Breast epithelium (tissue), 4 donors: ENCODE measurements around the gene CPN2. TPM values are rescaled to one million over a fixed set of nuclear protein-coding genes. Genes with fewer than 3 reads are reported as not detected.

Experiments used
- DNase-seq, 2 donors: peaks; one replicate each; pipeline ENCODE4 v3.0.0-alpha.2; 2019; ENCODE audit warnings: low spot score in 2 of 2
- H3K27ac ChIP-seq, 2 donors: fragments of 200-600 bp; sonication (generic) in 1 of 2; one replicate each; pipeline ENCODE4 v1.5.1; 2016 to 2019; ENCODE audit warnings: mild to moderate bottlenecking in 1 of 2
- H3K27me3 ChIP-seq, 2 donors: fragments of 200-600 bp; sonication (generic) in 1 of 2; one replicate each; pipeline versions ENCODE4 v1.5.1 to v1.6.0; 2017 to 2019; ENCODE audit warnings: control low read depth in 1 of 2, mild to moderate bottlenecking in 1 of 2
- H3K36me3 ChIP-seq: fragments of 200-600 bp; one replicate; pipeline ENCODE4 v1.5.1; 2019
- H3K4me1 ChIP-seq, 2 donors: fragments of 200-600 bp; sonication (generic); one replicate each; pipeline ENCODE4 v1.5.1; 2016 to 2019; ENCODE audit warnings: control low read depth in 1 of 2
- H3K4me3 ChIP-seq, 3 donors: fragments of 200-600 bp; sonication (generic); 1 replicate in 2 of 3; 2 replicates in 1 of 3; pipeline ENCODE4 v1.5.1; 2016 to 2019; ENCODE audit warnings: mild to moderate bottlenecking in 3 of 3, moderate library complexity in 2 of 3
- H3K9me3 ChIP-seq, 2 donors: fragments of 200-600 bp; sonication (generic) in 1 of 2; one replicate each; pipeline ENCODE4 v1.5.1; 2016 to 2019; ENCODE audit warnings: control low read depth in 1 of 2
- CTCF ChIP-seq, 3 donors: fragments of 450-650 bp; IDR thresholded peaks; one replicate each; pipeline ENCODE4 v1.5.1; 2016 to 2017; ENCODE audit warnings: antibody characterized with exemption in 3 of 3, mild to moderate bottlenecking in 3 of 3, moderate library complexity in 3 of 3
- POLR2A ChIP-seq: fragments of 450-650 bp; IDR thresholded peaks from one replicate; pipeline ENCODE4 v1.6.1; 2016; ENCODE audit warnings: antibody characterized with exemption, mild to moderate bottlenecking, moderate library complexity
- POLR2AphosphoS5 ChIP-seq, 3 donors: sonication (generic); formaldehyde crosslinking; IDR thresholded peaks; one replicate each; pipeline ENCODE4 v1.6.1; 2017; ENCODE audit warnings: antibody characterized with exemption in 3 of 3
- intact Hi-C: fragments of 100-400 bp; cut with DNase I; formaldehyde crosslinking; loops from one replicate; pipeline ENCODE4 v1.15.1; 2023; ENCODE audit warnings: low total_unique reads
- total RNA-seq, 3 donors: library from RNA; depleted of rRNA; stranded (reverse); fragments of >200 nt; gene quantifications; one replicate each; pipeline ENCODE4 v1.1.0, GENCODE V29; 2016

CPN2 gene
- total RNA-seq, 3 donors from 2014 or later = 0.16 TPM; not detected in 2

DNA sequence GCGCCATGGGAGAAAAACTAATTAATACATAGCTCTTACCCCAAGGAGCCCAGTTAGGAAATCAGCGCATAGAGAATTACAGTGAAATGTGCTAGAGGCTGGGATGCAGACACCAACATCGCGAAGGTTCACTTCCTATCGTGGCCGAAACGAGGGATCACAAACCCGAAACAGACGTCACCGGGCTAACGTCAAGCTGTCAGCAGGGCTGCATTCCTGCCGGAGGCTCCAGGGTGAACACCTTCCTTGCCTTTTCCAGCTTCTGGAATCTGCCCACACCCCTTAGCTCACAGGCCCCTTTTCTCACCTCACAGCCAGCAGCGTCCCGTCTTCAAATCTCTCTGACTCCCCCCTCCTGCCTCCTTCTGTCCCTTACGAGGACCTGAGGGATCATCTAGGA is 34.9 kb upstream of the CPN2 start:
- H3K4me1 ChIP-seq = no peaks in the 10 kb centered on the region
- H3K27me3 ChIP-seq = no peaks in the 10 kb centered on the region
- DNase-seq = no peak
- no peaks in the 10 kb centered on the region for H3K36me3 ChIP-seq
- no peak overlapping the region for H3K4me3 ChIP-seq
- intact Hi-C loops = no loop called here
- H3K27ac ChIP-seq = no peak overlapping the region
- H3K9me3 ChIP-seq = peaks cover 0 to 6% of the 10 kb centered on the region in 2 donors
- TF ChIP-seq CTCF (IDR thresholded peaks at IDR 0.05) (no peak), POLR2AphosphoS5 (IDR thresholded peaks at IDR 0.05) (no peak), POLR2A (no peak)

- intact Hi-C loops = no loop called here
Observed at GRCh38 chr3:194384569-194385001, 33.5 kb upstream of the CPN2 start.

DNA sequence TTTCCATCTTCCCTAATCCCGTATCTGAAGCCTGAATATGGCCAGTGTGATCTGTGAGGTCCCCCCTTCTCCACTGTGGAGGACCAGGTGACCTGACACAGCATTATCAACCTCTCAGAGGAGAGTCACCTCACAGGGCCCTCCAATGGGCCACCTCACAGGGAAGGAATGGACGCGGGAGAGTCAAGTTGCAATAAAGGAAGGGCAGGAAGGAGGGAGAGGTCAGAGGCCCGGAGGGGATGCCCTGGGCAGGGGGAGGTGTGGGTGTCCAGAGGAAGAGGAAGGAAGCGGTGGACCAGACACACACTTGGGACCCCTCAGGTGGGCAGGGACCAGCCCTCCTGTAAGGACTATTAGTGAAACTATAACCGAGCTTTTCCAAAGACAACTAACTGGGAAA is 33.0 kb upstream of the CPN2 start:
- Histone ChIP-seq H3K27ac (no peak overlapping the region), H3K36me3 (no peaks in the 10 kb centered on the region), H3K9me3 (no peaks in the 10 kb centered on the region), H3K4me1 (no peaks in the 10 kb centered on the region), H3K4me3 (no peak overlapping the region), H3K27me3 (peaks cover 0 to 3% of the 10 kb centered on the region in 2 donors)
- TF ChIP-seq POLR2AphosphoS5 (IDR thresholded peaks at IDR 0.05) (no peak), POLR2A (no peak), CTCF (IDR thresholded peaks at IDR 0.05) (no peak)
- no peak for DNase-seq
- intact Hi-C loops = no loop called here

More at GRCh38 chr3:194384569-194385001, 33.5 kb upstream of the CPN2 start:
- Histone ChIP-seq H3K4me3 (no peak overlapping the region), H3K4me1 (no peaks in the 10 kb centered on the region), H3K27me3 (peaks cover 0 to 3% of the 10 kb centered on the region in 2 donors), H3K9me3 (no peaks in the 10 kb centered on the region), H3K27ac (no peak overlapping the region), H3K36me3 (no peaks in the 10 kb centered on the region)
- DNase-seq = no peak
- no peak for TF ChIP-seq CTCF (IDR thresholded peaks at IDR 0.05)
- no peak for TF ChIP-seq POLR2AphosphoS5 (IDR thresholded peaks at IDR 0.05)
- no peak for TF ChIP-seq POLR2A

DNA sequence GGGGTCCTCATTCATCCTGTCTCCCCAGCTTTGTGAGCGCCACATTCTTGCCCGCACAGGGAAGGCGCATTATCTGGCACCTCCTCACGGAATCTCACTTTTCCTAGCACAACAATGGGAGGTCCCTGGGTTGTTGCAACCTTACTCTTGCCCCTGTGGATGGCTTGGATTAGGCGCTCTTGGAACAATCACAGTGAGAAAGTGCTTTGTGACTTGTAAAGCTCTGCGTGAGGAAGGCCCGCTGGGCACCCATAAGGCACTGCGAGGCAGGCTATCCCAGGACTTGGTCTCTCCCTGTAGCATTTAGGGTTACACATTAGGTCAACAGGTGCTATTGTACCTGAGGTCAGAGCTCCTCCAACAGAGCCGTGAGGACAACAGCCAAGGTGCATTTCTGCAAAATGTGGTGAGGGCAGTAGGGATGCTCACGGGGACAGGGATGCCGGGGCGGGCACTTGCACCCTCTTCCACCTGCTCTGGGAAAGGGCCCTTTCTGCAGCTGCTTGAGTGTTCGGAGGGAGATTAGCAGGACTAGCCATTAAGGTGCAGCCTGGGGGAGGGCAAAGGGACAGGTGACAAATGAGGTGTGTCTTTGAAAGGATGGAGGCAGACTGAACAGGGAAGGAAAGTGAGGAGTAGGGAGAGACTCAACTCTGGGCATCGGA is 32.3 kb upstream of the CPN2 start:
- no peak for DNase-seq
- no peak overlapping the region for H3K27ac ChIP-seq
- no peaks in the 10 kb centered on the region for H3K9me3 ChIP-seq
- H3K4me1 ChIP-seq = no peaks in the 10 kb centered on the region
- no peaks in the 10 kb centered on the region for H3K36me3 ChIP-seq
- peaks cover 0 to 3% of the 10 kb centered on the region in 2 donors for H3K27me3 ChIP-seq
- intact Hi-C loops = no loop called here
- TF ChIP-seq POLR2A = no peak
- TF ChIP-seq POLR2AphosphoS5 (IDR thresholded peaks at IDR 0.05) = no peak
- TF ChIP-seq CTCF (IDR thresholded peaks at IDR 0.05) = no peak
- H3K4me3 ChIP-seq = no peak overlapping the region

DNA sequence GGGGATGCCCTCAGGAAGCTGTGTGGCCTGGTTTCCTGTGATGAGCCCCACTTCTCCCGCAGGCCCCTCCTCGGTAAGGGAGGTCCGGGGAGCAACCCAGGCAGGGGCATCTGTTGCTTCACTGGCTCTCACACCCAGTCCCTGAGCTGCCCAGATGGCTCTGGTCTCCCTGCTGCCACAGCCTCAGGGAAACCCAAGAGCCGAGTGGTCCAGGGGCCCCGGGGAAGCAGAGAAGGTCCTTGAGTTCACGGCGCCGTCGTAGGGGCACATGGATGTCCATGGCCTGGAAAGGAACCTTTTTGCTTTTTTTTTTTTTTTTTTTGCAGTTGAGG is 31.7 kb upstream of the CPN2 start:
- no peak for TF ChIP-seq CTCF (IDR thresholded peaks at IDR 0.05)
- no peak for TF ChIP-seq POLR2A
- no peak for TF ChIP-seq POLR2AphosphoS5 (IDR thresholded peaks at IDR 0.05)
- no peaks in the 10 kb centered on the region for H3K4me1 ChIP-seq
- no peaks in the 10 kb centered on the region for H3K9me3 ChIP-seq
- H3K27ac ChIP-seq = no peak overlapping the region
- no peak for DNase-seq
- intact Hi-C loops = no loop called here
- H3K27me3 ChIP-seq = peaks cover 0 to 3% of the 10 kb centered on the region in 2 donors
- H3K36me3 ChIP-seq = no peaks in the 10 kb centered on the region
- no peak overlapping the region for H3K4me3 ChIP-seq
